OCI-LY7 (cell line): Measurements from ENCODE around the gene PSENEN. TPM values are rescaled to one million over a fixed set of nuclear protein-coding genes. Genes with fewer than 3 reads are reported as not detected.

Experiments
- BruUV-seq: library from RNA; stranded (reverse); fragments of 400-500 nt; replicated peaks from 2 replicates; lab custom pipeline; 2021; lab: Mats Ljungman, UMichigan
- CTCF ChIA-PET: fragments of 300-600 bp; sonication (Branson Sonifier 250); formaldehyde crosslinking; loops from one replicate; lab custom pipeline; 2022; ENCODE audit warnings: antibody characterized with exemption; ENCODE audit not compliant: unreplicated experiment; lab: Charles Lee
- POLR2A ChIA-PET: fragments of 300-600 bp; sonication (Branson Sonifier 250); formaldehyde crosslinking; loops from one replicate; lab custom pipeline; 2022; ENCODE audit warnings: antibody characterized with exemption; lab: Charles Lee
- DNase-seq: peaks from one replicate; pipeline ENCODE4 v3.0.0-alpha.2; 2015; ENCODE audit warnings: low spot score
- H2AFZ ChIP-seq: fragments of 200-600 bp; sonication (generic), shearing (Covaris generic); 2 replicates; pipeline ENCODE4 v1.6.1; 2014; ENCODE audit warnings: mild to moderate bottlenecking, antibody characterized with exemption, low read length, moderate library complexity
- H3K27ac ChIP-seq: fragments of 200-600 bp; sonication (generic); 2 replicates; pipeline ENCODE4 v1.5.1; 2014; ENCODE audit warnings: mixed run types, low read depth, mild to moderate bottlenecking, moderate library complexity, low read length, inconsistent platforms; ENCODE audit not compliant: poor library complexity, severe bottlenecking
- H3K36me3 ChIP-seq: fragments of 200-600 bp; sonication (generic); 2 replicates; pipeline ENCODE4 v1.6.1; 2014; ENCODE audit warnings: mild to moderate bottlenecking, antibody characterized with exemption, low read length, moderate library complexity, mixed read lengths; ENCODE audit not compliant: insufficient read depth
- H3K4me1 ChIP-seq: fragments of 200-600 bp; sonication (generic); 2 replicates; pipeline ENCODE4 v1.5.1; 2014; ENCODE audit warnings: mild to moderate bottlenecking, low read length; ENCODE audit not compliant: insufficient read depth, poor library complexity, severe bottlenecking
- H3K4me2 ChIP-seq: fragments of 200-600 bp; sonication (generic); 2 replicates; pipeline ENCODE4 v1.6.1; 2014; ENCODE audit warnings: mild to moderate bottlenecking, low read length
- H3K4me3 ChIP-seq: fragments of 200-600 bp; sonication (generic); 2 replicates; pipeline ENCODE4 v1.5.1; 2014; ENCODE audit warnings: mild to moderate bottlenecking, low read depth, low read length; ENCODE audit not compliant: poor library complexity, severe bottlenecking
- H3K79me2 ChIP-seq: fragments of 200-600 bp; sonication (generic); 2 replicates; pipeline ENCODE4 v1.6.1; 2016; ENCODE audit warnings: low read depth, mild to moderate bottlenecking, low read length, moderate library complexity, mixed read lengths; ENCODE audit not compliant: insufficient read depth
- H3K9me2 ChIP-seq: fragments of 200-600 bp; sonication (generic); 2 replicates; pipeline ENCODE4 v1.6.1; 2016; ENCODE audit warnings: mild to moderate bottlenecking, low read length, mixed read lengths; ENCODE audit not compliant: insufficient read depth
- H3K9me3 ChIP-seq: fragments of 200-600 bp; sonication (generic); 2 replicates; pipeline ENCODE4 v1.6.1; 2014; ENCODE audit warnings: mild to moderate bottlenecking, mixed run types, low read length, mixed read lengths
- H4K20me1 ChIP-seq: fragments of 200-600 bp; sonication (generic); 2 replicates; pipeline ENCODE4 v1.6.1; 2014; ENCODE audit warnings: mild to moderate bottlenecking, antibody characterized with exemption, low read length, moderate library complexity, mixed read lengths; ENCODE audit not compliant: insufficient read depth
- CTCF ChIP-seq: fragments of 200-600 bp; sonication (generic); conservative IDR thresholded peaks from 2 replicates; pipeline ENCODE4 v1.5.1; 2014; ENCODE audit warnings: mild to moderate bottlenecking, antibody characterized with exemption, low read length, moderate library complexity, mixed read lengths
- EZH2phosphoT487 ChIP-seq: fragments of 200-600 bp; sonication (generic); IDR thresholded peaks from 2 replicates; pipeline ENCODE4 v1.6.1; 2018; ENCODE audit warnings: low read depth, borderline replicate concordance, mild to moderate bottlenecking, mixed run types, antibody characterized with exemption, low read length, moderate library complexity, mixed read lengths
- intact Hi-C: fragments of 100-400 bp; cut with micrococcal nuclease; formaldehyde crosslinking; loops from one replicate; pipeline ENCODE4 v1.10.0; 2022; ENCODE audit not compliant: unreplicated experiment
- total RNA-seq, 2 experiments: library from RNA; depleted of rRNA in 1 of 2; stranded (reverse); fragments of >200 nt in 1 of 2; shearing (Covaris generic) in 1 of 2; gene quantifications; 2 replicates each; pipeline ENCODE4 v1.2.3, GENCODE V29; 2014 to 2022

Gene PSENEN
- total RNA-seq, 2 experiments from 2014 or later: 25.7 to 51.0 TPM

- H4K20me1 ChIP-seq: no peaks in the 10 kb centered on the region
- ChIA-PET CTCF (no interaction called here), POLR2A (no interaction called here)
- no peaks in the 10 kb centered on the region for H3K9me2 ChIP-seq
- peaks cover 21% of the 10 kb centered on the region for H3K4me1 ChIP-seq
- no peak for DNase-seq
- intact Hi-C loops: no loop called here
- no peak overlapping the region for H3K27ac ChIP-seq
- H3K79me2 ChIP-seq: peaks cover 13% of the 10 kb centered on the region; the same call in 1 of the 2 replicates
- no peak overlapping the region for H2AFZ ChIP-seq
- H3K36me3 ChIP-seq: peaks cover 42% of the 10 kb centered on the region
- H3K4me3 ChIP-seq: no peak overlapping the region
- H3K4me2 ChIP-seq: no peak overlapping the region
- 0 out of 2 replicates have a peak, but pooled peaks cover 8% of the 10 kb centered on the region for H3K9me3 ChIP-seq
- TF ChIP-seq CTCF (no peak), EZH2phosphoT487 (no peak)
- BruUV-seq: no TSS peak
Observed at GRCh38 chr19:35760711-35761349, 15.4 kb downstream of the PSENEN start.

- Histone ChIP-seq H2AFZ (no peak overlapping the region), H3K79me2 (peaks cover under 1% of the 10 kb centered on the region; the same call in 1 of the 2 replicates), H3K4me1 (peaks cover 3% of the 10 kb centered on the region), H3K9me2 (no peaks in the 10 kb centered on the region), H3K36me3 (peaks cover 53% of the 10 kb centered on the region), H3K27ac (no peak overlapping the region), H3K4me3 (no peak overlapping the region), H3K4me2 (no peak overlapping the region), H3K9me3 (0 out of 2 replicates have a peak, but pooled peaks cover 8% of the 10 kb centered on the region), H4K20me1 (no peaks in the 10 kb centered on the region)
- no TSS peak for BruUV-seq
- CTCF ChIA-PET: no interaction called here
- POLR2A ChIA-PET: interaction anchor here (0.6 kb wide), 1 partner anchor 79 kb away, joined by 3 read pairs; no protein-coding TSS in a partner anchor
- intact Hi-C loops: no loop called here
- TF ChIP-seq CTCF: no peak
- TF ChIP-seq EZH2phosphoT487: no peak
- no peak for DNase-seq
Observed at GRCh38 chr19:35764432-35765315, 19.2 kb downstream of the PSENEN start.
